HG03354 (cell line): ENCODE measurements around the gene UGT1A1.

Experiments
- ATAC-seq: cut with Tn5 transposase; IDR thresholded peaks from one replicate; pipeline ENCODE4 v1.9.1; 2021; ENCODE audit warnings: mild to moderate bottlenecking; ENCODE audit not compliant: unreplicated experiment, poor library complexity, severe bottlenecking

The UGT1A1 gene

GRCh38 chr2:233813236-233814055 is 53.4 kb downstream of the UGT1A1 start:
- ATAC-seq: no peak

GRCh38 chr2:233814056-233814835 is 54.2 kb downstream of the UGT1A1 start:
- ATAC-seq: no peak

DNA sequence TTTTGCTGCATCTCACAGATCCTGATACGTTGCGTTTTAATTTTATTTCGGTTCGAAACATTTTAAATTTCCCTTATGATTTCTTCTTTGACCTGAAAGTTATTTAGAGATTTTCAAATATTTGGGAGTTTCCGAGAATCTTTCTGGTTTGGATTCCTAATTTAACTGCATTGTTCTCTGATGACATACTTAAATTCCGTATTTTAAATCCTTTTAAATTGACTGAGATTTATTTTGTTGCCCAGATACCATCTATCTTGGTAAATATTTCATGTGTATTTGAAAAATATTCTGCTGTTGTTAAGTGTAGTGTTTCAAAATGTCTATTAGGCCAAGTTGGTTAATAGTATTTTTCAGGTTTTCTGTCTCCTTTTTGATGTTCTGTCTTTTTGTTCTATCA is 55.8 kb downstream of the UGT1A1 start:
- no peak for ATAC-seq

DNA sequence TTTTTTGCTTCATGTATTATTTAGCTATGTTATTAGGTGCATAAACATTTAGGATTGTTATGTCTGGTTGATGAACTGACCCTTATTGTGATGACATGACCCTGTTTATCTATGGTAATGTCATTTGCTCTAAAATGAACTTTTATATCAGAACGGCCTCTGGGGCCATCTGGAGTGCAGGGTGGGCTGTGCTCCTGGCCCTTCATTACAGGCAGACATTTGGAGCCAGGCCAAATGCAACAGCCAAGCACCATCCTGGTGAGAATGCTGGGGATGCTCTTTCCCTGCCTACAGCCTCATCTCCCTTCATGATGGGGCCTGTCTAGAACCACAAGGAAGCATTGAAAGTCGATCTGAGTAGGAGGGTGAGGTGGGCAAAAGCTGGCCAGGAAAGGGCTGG is 56.3 kb downstream of the UGT1A1 start:
- no peak for ATAC-seq

DNA sequence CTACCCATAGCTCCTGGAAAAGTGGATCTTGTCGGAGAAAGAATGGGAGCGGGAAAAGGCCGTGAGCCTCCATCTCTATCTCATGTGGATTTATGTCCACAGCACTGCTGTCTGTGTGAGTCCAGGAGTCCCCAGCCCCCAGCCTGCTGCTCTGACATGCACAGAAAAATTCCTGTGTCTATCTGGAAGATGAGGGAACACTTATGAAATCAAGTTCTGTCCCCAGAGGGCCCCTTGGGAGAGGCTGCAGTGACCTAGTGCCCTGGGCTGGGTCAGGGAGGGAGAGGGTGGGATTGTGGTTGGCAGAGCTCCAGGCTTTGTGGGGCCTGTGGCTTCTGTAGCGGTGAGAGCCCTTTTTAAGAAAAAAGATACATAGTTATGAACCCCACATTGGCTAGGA is 56.7 kb downstream of the UGT1A1 start:
- no peak for ATAC-seq

GRCh38 chr2:233817361-233817911 is 57.4 kb downstream of the UGT1A1 start:
- no peak for ATAC-seq

DNA sequence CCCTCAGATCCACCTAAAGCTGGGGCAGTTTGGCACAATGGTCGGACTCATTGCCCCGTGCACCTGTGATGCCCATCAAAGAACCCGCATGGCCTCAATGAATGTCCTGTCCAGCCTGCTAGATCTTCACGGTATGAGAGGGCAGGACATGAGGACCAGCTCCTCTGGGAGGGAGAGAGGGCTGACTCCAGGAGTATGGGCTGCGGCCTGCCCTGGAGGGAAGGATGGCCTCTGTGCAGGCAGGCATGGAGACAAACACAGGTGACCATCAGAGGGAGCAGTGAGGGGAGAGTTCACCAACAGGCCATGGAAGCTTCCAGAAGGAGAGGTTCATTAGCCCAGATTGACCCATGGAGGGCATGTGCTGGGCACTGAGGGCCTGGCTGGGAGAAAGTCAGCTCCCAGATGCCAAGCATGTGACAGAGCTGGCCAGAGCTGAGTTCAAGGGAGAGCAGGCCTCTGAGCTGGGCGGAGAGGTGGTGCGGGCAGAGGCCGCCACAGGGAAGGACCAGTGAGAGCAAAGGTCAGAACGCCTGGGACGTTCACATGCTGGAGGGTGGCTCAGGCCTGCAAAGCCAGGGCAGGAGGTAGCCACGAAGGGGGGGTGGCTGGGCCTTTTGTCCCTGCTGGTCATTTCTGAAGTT is 58.0 kb downstream of the UGT1A1 start:
- no peak for ATAC-seq

DNA sequence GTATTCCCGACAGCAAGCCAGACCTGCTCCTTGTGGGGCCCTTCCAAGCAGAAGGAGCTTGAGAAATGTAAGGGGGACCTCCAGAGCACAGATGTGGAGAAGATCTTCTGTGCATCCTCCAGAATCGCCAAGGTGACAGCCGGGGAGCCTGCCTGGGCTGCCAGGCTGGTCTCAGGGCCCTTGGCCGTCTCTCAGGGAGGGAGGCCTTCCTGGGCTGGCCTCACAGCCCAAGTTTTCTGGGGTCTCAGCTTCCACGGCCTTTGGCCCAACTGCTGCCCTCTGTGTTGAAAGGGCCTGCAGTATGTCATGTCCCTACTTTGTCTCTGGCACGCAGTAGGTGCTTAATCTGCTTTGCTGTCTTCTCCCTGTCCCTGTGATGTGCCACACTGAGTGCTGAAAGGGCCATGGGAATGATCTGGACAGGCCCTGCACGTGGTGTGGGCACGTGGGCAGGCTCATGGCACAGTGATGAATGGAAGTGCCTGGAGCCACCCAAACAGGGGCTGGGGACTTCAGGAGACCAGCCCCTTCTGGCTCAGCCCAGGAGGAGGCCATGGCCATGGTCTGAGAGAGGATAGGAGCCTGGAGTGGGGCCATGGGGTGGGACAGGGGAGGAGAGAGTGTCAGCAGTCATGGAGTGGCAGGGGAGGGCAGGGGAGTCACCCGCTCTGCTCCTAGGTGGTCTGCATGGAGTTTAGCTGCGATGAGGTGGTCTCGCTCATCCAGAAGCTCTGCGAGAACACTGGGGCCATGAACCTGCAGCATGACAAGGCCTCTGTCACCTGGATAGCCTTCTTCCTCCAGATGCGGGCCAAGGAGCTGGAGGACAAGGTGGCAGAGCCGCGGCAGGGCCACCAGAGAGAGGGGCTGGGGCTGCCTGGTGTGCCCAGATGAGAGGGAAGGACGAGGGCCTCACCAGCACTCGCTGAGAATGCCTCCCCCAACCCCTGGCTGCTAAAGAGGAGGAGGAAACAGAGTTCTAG is 58.9 kb downstream of the UGT1A1 start:
- no peak for ATAC-seq

DNA sequence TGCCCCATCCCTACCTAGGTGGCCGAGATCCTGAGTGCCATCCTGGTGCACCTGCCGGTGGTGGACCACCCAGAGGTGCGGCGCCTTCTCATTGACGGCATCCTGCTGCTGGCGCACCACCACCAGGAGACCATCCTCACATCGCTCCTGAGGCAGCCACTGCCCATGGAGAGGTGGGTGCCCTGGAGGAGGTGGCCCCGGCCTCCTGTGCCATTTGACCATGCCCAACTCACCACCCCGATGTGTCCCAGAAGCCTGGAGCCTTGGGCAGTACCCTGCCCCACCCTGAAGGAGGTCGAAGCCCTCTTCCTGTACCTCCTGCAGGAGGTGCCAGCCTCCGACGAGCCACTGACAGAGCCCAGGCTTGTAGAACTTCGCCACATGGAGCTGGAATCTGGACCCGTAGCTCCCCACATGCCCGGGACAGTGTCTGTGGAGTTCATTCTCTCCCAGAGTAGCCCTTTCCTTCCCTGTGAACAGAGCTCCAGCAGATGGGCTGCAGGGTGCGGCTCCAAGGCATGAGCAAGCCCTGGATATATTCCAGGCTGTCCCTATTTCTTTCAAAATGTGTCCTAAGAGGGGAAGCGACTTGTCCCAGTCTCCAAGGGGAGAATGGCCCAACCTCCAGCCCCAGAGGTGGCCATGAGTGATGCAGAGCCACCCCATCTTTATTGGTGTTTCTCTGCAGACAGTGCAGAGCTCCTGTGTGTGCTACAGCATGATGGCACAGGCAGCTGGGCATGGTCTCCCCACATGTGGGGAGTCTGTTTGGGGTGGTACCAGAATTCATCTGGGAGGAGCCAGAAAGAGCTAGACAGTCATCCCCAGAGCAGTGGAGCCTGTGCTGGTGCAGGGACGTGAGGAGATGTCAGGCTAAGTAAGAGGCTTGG is 60.1 kb downstream of the UGT1A1 start:
- no peak for ATAC-seq

DNA sequence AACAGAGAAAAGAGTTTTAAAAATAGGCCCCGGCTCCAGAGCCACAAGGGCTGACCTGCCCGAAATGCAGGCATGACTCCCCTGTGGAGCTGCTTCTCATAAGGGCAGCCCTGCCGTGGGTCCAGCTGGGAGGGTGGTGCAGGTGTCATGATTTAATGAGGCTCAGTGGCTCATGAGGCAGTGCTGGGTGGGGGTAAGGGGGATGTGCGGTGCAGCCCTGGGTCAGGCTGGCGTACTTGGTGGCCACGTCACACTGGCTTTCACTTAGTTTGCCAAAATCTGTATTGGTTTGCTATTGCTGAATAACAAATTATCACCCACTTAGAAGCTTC is 60.7 kb downstream of the UGT1A1 start:
- ATAC-seq: no peak

- no peak for ATAC-seq
Measured at GRCh38 chr2:233821196-233821595, 61.1 kb downstream of the UGT1A1 start.

DNA sequence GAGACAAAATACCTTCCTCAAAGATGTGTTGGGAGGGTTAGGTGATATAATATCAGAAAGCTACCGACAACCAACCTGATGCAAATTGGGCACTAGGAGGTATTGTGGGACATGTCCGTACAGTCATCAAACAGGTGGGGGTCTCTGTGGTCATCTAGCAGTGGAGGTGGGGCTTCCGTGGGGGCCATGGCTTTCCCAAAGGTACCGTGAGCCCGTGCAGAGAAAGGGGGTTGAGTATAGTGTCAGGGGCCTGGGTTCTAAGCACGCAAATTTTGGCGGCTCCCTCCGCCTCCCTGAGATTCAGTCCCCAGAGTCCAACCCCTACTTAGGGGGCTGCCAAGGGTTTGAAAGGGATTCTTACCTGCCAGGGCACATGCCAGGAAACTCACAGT is 61.6 kb downstream of the UGT1A1 start:
- ATAC-seq: no peak

- no peak for ATAC-seq
Measured at GRCh38 chr2:233822101-233822771, 62.2 kb downstream of the UGT1A1 start.
